Dermis blood vessel endothelial cell (primary cell): Measurements from ENCODE around the gene FUT2. TPM values are rescaled to one million over a fixed set of nuclear protein-coding genes. Genes with fewer than 3 reads are reported as not detected.
A peak's percentile ranks its signal among the peaks of the same experiment; 100 is the strongest.

Source experiments
- DNase-seq: peaks from one replicate; pipeline ENCODE4 v3.0.0; 2010
- total RNA-seq: library from RNA; depleted of rRNA; stranded (reverse); fragments of >200 nt; gene quantifications from 2 replicates; pipeline ENCODE4 v1.2.3, GENCODE V29; 2014

Gene FUT2
- total RNA-seq, 1 donor from 2014 or later, result not detected

DNA sequence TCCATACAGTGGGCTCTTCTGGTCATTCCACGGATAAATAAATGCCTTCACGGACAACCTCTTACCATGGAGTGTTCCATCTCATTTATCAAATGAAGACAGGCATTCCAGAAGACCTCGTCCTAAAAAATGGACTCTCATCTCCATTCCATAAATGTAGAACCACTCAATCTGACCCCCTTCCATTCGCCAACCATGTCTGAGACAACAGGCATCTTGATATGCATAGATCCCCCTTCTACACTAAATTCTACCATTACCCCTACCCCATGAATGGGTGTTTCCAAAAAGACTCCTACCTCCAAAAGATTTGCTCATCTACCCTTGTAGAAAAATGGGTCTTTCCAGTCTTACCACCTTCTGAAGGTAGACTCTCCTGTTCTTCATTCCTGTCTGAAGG is 35.7 kb downstream of the FUT2 start:
- DNase-seq, result no peak

DNA sequence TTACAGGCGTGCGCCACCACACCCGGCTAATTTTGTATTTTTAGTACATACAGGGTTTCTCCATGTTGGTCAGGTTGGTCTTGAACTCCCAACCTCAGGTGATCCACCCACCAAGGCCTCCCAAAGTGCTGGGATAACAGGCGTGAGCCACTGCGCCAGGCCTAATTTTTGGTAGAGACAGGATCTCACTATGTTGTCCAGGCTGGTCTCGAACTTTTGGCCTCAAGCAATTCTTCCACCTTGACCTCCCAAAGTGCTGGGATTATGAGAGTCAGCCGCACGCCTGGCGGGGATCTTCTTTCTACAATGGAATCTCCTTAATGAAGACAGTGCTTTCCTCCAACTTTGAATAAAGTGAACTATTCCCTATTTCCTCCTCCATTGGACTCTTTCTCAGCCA is 38.9 kb downstream of the FUT2 start:
- DNase-seq, result no peak

- no peak for DNase-seq
Measured at GRCh38 chr19:48735031-48735615, 39.4 kb downstream of the FUT2 start.

- DNase-seq, result peak; percentile 61
Measured at GRCh38 chr19:48737360-48737998, 41.7 kb downstream of the FUT2 start.

DNA sequence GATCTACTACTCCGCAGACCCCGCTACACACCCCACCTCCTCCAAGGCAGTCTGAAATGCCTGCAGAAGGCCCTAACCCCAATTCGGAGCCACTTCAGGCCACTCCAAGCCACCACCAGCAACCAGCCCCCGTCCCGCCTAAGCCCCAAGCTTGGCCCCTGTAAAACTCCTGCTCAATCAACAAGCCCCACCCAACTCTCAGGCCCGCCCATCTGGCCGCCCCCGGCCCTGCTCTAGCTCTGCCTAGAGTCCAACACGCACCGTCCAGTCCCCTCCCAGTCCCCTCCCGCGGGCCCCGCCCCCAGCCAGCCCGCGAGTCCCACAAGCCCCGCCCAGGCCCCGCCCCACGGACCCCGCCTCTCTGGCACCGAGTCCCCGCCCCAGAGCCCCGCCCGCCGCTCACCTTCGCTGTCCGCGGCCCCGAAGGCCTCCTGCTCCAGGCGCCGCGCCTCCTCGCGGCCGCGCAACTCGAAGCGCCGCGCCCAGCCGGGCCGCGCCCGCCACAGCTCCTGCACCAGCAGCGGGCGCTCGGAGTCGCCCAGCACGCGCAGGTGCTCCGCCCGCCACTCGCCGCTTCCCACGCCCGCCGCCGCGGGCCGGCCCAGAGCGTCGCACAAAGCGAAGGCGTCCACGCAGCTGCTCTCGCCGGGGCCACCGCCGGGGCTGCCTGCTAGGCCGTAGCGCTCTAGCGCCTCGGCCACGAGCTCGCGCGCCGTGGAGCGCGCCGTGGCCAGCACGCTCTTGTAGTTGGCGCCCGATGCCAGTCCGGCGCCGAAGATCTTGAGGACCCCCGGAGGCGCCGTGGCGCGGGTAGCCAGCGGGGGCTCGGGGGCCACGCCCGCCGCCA is 43.0 kb downstream of the FUT2 start:
- peak; percentile 96 for DNase-seq

DNA sequence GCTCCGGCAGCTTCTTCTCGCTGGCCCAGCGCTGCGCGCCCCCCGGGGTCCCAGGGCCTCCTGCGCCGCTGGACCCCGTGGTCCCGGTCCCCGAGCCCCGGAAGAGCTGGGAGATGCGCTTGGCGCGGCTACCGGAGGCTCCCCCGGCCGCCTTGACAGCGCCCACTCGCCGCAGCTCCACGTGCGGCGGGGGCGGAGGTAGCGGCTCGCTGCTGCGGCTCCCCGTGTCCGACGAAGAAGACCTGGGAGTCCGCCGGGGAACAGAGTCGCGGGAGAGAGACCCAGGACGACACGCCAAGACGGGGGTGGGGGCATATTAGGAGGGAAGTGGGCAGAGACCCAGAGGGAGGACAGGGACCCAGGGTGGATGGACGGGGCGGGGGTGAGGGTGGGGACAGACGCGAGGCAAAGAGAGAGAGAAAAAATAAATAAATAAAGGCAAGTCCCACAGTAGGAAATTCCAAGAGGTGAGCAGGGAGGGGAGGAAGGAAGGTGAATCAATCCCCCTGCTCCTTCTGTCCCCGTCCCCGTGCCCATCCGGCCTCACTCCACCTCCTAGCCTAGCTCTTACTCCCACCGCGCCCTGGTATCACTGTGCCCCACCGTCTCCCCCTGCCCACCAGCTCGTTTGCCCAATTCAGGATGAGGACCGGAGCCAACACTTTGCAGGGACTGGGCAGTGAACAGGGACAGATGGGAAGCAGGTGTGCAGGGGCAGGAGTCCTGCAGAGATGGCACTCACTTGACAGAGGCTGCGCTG is 43.8 kb downstream of the FUT2 start:
- peak; percentile 36 for DNase-seq

DNA sequence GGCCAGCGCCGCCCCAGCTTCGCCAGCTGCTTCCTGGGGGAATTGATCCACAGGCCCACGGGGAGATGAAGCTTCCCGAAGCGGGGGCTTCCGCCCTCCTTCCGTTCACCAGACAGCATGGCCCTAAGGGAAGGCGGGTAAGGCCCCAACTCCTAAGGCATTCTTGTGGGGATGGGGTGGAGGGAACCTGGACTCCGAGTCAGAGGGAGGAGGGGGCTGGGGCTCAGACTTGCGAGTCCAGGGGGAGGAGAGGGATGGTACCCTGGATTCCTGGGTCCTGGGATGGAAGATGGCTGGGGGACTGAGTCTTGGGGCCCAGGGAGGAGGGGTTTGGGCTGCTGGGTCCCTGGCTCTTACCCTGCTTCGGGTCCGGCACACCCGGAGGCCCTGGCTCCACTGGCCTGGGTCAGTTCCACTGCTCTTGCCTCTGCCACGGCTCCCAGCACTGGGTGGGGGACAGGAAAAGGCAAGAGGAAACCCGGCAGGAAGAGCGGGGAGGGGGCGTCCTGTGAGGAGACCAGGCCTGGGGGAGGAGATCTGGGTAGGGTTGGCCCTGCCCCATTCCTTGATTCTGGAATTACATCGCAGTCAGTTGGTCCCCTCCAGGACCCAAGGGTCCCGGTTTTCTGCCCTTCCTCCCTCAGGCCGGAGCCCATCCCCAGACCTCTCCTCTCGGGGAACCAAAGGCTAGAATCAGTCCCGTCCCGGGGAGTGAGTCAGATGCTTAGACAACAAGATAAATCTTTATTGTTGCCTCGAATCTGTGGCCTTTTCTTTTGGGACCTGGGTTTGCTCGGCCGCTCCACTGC is 44.6 kb downstream of the FUT2 start, which contains the start of gene RASIP1:
RASIP1 (minus strand) TSS at position 447 of the 809 bp plus-strand sequence; CDS start at position 119, 328 bp downstream.
- DNase-seq, result peak; percentile 77

DNA sequence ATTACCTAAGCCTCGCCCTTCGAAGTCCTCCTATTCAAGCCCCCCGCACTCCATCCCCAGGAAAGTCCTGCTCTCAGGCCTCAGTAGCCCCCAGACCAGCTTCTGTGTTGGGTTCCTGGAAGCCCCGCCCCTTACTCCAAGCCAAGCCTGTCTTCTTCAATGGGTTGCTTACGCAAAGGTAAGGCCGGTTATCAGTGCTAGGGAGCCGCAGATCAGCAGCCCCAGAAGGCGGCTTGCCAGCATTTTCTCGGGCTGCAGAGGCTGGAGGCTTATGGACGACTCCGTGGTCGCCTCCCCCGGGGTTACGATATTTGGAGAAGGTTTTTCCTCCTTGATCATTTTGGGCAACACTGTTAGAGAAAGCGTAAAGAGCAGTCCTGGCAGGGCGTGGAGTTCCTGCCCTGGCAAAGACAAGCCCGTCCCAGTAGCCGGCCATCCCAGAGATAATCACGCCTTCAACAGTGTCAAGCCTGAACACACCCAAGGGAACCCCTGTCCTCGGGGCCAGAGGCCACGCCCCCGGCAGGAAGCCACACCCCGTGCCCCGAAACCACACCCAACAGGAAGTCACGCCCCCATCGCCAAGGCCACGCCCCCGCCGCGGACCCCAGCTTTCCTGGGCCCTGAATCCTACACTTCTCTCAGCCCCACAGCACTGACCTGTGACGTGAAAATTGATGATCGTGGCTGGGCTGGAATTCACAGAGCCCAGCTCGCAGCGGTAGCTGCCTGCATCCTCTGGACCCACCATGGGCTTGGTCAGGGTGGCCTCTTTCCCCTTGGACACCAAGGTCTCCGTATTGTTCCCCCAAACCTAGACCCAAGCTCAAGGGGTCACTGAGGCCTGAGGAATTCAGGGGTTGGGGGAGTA is 45.6 kb downstream of the FUT2 start:
- DNase-seq, result peak; percentile 57

DNA sequence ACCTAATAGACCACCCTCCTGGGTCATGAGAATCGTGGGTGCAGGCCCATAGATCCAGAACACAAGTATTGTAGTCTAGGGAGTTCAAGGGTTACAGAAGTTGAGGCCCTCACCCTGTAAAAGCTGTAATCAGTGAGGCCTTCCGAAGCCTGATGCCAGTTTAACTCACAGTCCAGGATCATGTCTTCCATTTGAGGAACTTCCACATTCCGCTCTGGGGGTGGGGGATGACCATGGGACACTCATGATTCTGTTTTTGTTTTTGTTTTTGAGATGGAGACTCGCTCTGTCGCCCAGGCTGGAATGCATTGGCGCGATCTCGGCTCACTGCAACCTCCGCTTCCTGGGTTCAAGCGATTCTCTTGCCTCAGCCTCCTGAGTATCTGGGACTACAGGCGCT is 46.3 kb downstream of the FUT2 start:
- DNase-seq, result no peak

- DNase-seq, result peak; percentile 71
Measured at GRCh38 chr19:48745208-48745995, 49.6 kb downstream of the FUT2 start.

DNA sequence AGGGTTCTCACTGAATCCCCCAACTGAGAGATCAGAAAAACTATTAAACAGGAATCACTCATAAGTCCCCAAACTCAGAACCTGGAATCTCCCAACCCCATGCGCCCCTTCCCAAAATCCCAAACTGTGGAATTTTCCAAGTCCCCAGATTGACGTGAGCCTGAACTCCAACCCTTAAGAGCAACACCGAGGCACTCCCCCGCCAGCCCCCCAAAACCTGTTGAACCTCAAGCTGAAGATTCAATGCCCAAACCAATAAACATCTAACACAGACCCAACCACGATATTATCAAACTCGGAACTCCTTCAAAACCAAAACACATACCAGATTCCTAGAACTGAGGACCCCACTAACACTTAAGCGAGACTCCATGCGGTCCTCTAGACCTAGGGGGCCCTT is 50.3 kb downstream of the FUT2 start:
- DNase-seq, result no peak

DNA sequence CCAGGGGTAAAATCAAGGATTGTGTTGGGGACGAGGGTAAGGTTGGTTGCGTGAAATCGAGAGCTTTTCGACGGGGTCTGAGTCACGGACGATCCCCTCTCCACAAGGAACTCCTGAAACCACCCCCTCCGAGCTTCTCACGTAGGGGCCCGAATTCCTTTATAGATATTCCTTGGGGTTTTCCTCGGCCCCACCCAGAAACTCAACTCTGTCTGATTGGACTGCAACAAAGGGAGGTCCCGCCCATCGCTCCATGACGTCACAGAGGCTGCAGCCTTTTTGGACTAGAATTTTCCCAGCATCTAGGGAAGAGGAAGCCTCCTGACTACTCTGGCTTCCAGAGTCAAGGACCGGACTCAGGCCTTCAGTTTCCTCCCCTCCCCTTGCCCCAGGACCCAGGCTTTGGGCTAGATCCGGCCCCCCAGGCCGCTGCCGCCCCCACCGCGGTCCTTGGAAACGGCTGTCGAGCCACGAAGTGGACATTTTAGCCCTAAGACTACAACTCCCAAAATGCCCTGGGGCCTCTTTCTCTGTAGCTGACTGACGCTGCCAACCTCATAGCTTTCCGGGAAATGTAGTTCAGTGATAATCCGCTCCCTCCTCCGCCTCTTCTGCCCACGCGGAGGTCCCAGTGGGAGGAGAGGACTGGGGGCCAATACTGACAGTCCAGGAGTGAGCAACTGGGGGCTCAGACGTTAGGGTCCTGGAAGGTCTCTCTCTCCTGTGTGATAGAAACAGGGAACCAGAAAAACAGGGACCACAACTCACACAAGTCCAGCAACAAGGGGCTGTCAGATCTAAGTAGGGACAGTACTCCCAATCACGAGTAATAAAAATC is 51.2 kb downstream of the FUT2 start, which contains the start of gene IZUMO1:
IZUMO1 (minus strand) TSS at position 172 of the 838 bp plus-strand sequence. CDS start 1,050 bp downstream, outside the sequence.
- peak; percentile 93 for DNase-seq

GRCh38 chr19:48749571-48750198 is 53.9 kb downstream of the FUT2 start:
- no peak for DNase-seq

DNA sequence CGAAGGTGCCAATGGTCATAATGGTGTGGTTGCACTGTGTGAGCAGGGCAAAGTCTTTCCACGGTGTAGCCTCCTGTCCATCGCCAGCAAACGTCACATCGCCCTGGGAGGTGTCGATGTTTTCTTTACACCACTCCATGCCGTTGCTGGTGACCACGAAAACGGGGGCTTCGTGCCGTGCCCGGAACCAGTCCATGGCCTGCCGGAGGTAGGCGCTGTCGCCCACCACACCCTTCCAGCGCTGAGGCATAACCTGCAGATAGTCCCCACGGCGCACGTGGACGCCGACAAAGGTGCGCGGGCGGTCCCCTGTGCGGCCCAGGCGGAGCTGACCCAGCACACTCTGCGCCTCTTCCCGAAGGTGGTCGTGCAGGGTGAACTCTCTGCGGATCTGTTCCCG is 54.6 kb downstream of the FUT2 start:
- DNase-seq, result no peak

DNA sequence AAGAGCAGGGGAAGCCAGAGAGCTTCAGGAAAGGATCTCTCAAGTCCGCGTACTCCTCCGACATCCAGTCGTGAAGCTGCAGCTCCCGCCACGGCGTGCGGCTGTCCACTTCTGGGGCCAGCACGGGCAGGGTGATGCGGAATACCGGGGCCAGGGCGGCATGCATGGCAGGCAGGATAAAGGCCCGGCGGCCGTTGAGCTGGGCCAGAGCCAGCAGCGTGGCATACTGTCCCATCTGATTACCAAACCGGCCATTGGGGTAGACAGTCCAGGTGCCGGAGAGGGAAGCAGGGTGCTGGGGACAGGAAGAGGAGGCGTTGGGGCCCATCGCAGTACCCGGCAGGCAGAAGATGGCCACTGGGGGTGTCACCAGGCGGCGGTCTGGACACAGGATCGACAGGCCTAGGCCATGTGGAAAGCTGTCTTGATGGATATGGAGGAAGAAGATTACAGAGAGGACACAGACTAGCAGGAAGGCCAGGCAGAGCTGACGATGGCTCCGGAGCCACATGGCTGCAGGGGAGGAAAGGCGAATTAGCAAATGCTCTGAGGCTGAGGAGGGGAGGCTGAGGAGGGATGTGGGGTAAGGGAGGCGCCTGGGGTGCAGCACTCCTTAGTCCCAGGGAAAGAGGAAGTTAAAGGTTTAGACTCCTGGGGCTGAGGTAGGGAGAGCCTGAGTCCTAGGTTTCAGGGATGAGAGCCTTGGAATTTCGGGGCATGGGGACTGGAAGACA is 55.2 kb downstream of the FUT2 start:
- no peak for DNase-seq

GRCh38 chr19:48751845-48752495 is 56.2 kb downstream of the FUT2 start:
- no peak for DNase-seq
